GM12878 (cell line): ENCODE data around the gene DNAJC22. TPM values are rescaled to one million over a fixed set of nuclear protein-coding genes. Genes with fewer than 3 reads are reported as not detected.

ENCODE experiments used
- ATAC-seq: fragments of 200-7000 bp; cut with Tn5 transposase; 3 replicates; pipeline ENCODE4 v1.9.1; 2020; ENCODE audit warnings: mild to moderate bottlenecking, moderate library complexity
- BruUV-seq: library from RNA; stranded (reverse); fragments of 400-500 nt; replicated peaks from 2 replicates; lab custom pipeline; 2021; lab: Mats Ljungman, UMichigan
- CTCF ChIA-PET: fragments of 300-600 bp; sonication (Branson Sonifier 250); formaldehyde crosslinking; extraction: SDS; loops from one replicate; lab custom pipeline; 2021; ENCODE audit warnings: inconsistent platforms; lab: Yijun Ruan, JAX
- POLR2A ChIA-PET: fragments of 350-600 bp; formaldehyde crosslinking; extraction: SDS; loops from one replicate; lab custom pipeline; 2021; ENCODE audit warnings: inconsistent platforms; lab: Charles Lee
- RAD21 ChIA-PET: fragments of 300-600 bp; sonication (Branson Sonifier 250); formaldehyde crosslinking; loops from one replicate; lab custom pipeline; 2023; ENCODE audit warnings: antibody characterized with exemption; ENCODE audit not compliant: unreplicated experiment; lab: Charles Lee
- SMC1A ChIA-PET: fragments of 300-600 bp; sonication (Branson Sonifier 250); formaldehyde crosslinking; loops from one replicate; lab custom pipeline; 2023; ENCODE audit not compliant: unreplicated experiment, uncharacterized antibody; lab: Charles Lee
- DNase-seq: peaks from one replicate; pipeline ENCODE4 v3.0.0-alpha.2; 2011; ENCODE audit warnings: low read depth, low spot score
- FAIRE-seq: peaks from 3 replicates; lab custom pipeline; 2011; peaks lifted over from hg19 to GRCh38; lab: Jason Lieb, UNC
- H2AFZ ChIP-seq: 2 replicates; pipeline ENCODE4 v1.6.0; 2011; ENCODE audit warnings: low read depth, low read length, control low read depth; ENCODE audit not compliant: control insufficient read depth
- H3K27ac ChIP-seq: 2 replicates; pipeline ENCODE4 v1.5.1; 2011; ENCODE audit warnings: control low read depth; ENCODE audit not compliant: control insufficient read depth, insufficient read depth
- H3K27me3 ChIP-seq, 2 experiments: replicated peaks in 1 of 2; 2 replicates each; pipeline versions ENCODE4 v1.6.0 to v1.6.1; 2011; ENCODE audit warnings: low read length in 1 of 2; ENCODE audit not compliant: control insufficient read depth in 2 of 2, insufficient read depth in 2 of 2
- H3K36me3 ChIP-seq, 2 experiments: 2 replicates each; pipeline ENCODE4 v1.5.1; 2011; ENCODE audit warnings: low read length in 1 of 2; ENCODE audit not compliant: control insufficient read depth in 2 of 2, insufficient read depth in 2 of 2
- H3K4me1 ChIP-seq: 2 replicates; pipeline ENCODE4 v1.6.1; 2011; ENCODE audit warnings: mild to moderate bottlenecking, low read length, moderate library complexity, mixed read lengths; ENCODE audit not compliant: control insufficient read depth, insufficient read depth
- H3K4me2 ChIP-seq: 2 replicates; pipeline ENCODE4 v1.6.0; 2011; ENCODE audit warnings: control low read depth; ENCODE audit not compliant: control insufficient read depth, insufficient read depth
- H3K4me3 ChIP-seq: fragments of 200-600 bp; sonication (generic); 2 replicates; pipeline ENCODE4 v1.5.1; 2016
- H3K79me2 ChIP-seq: 2 replicates; pipeline ENCODE4 v1.6.0; 2011; ENCODE audit warnings: low read length; ENCODE audit not compliant: control insufficient read depth, insufficient read depth
- H3K9ac ChIP-seq: 2 replicates; pipeline ENCODE4 v1.8.0; 2011; ENCODE audit warnings: low read length, control low read depth, mixed read lengths; ENCODE audit not compliant: control insufficient read depth, insufficient read depth
- H3K9me3 ChIP-seq: replicated peaks from 3 replicates; pipeline ENCODE4 v1.5.1; 2011; ENCODE audit warnings: mild to moderate bottlenecking, low read length; ENCODE audit not compliant: control insufficient read depth, insufficient read depth
- H4K20me1 ChIP-seq: 2 replicates; pipeline ENCODE4 v1.6.0; 2011; ENCODE audit not compliant: control insufficient read depth, insufficient read depth
- BCLAF1 ChIP-seq: fragments of 450-650 bp; IDR thresholded peaks from 2 replicates; pipeline ENCODE4 v1.6.1; 2017; ENCODE audit warnings: antibody characterized with exemption, mild to moderate bottlenecking, moderate library complexity
- CHD2 ChIP-seq: IDR thresholded peaks from 2 replicates; pipeline ENCODE4 v1.6.1; 2011; ENCODE audit warnings: low read depth, low read length, improper control_type of control experiment, borderline replicate concordance
- EED ChIP-seq: sonication (generic); IDR thresholded peaks from 2 replicates; pipeline ENCODE4 v1.6.1; 2016; ENCODE audit warnings: antibody characterized with exemption, low read depth
- FOXK2 ChIP-seq: fragments of 450-650 bp; IDR thresholded peaks from 2 replicates; pipeline ENCODE4 v1.6.1; 2017; ENCODE audit warnings: mild to moderate bottlenecking, moderate library complexity
- HDGF ChIP-seq: fragments of 450-650 bp; IDR thresholded peaks from 2 replicates; pipeline ENCODE4 v1.6.1; 2016; ENCODE audit warnings: antibody characterized with exemption
- NFIC ChIP-seq: IDR thresholded peaks from 2 replicates; pipeline ENCODE4 v1.6.1; 2012; ENCODE audit warnings: low read depth, mild to moderate bottlenecking, inconsistent platforms, low read length, moderate library complexity
- NFXL1 ChIP-seq: fragments of 450-650 bp; IDR thresholded peaks from 2 replicates; pipeline ENCODE4 v1.6.1; 2017; ENCODE audit warnings: antibody characterized with exemption, mild to moderate bottlenecking, borderline replicate concordance
- NR2F1 ChIP-seq: fragments of 450-650 bp; conservative IDR thresholded peaks from 2 replicates; pipeline ENCODE4 v1.6.1; 2017; ENCODE audit warnings: mild to moderate bottlenecking
- SMARCA5 ChIP-seq: fragments of 450-650 bp; IDR thresholded peaks from 2 replicates; pipeline ENCODE4 v1.6.1; 2017; ENCODE audit warnings: mild to moderate bottlenecking
- ZBTB40 ChIP-seq: fragments of 450-650 bp; IDR thresholded peaks from 2 replicates; pipeline ENCODE4 v1.6.1; 2016; ENCODE audit warnings: mild to moderate bottlenecking, moderate library complexity, borderline replicate concordance
- ZNF217 ChIP-seq: fragments of 450-650 bp; IDR thresholded peaks from 2 replicates; pipeline ENCODE4 v1.6.1; 2017; ENCODE audit warnings: antibody characterized with exemption, mild to moderate bottlenecking
- ZNF687 ChIP-seq: fragments of 450-650 bp; IDR thresholded peaks from 2 replicates; pipeline ENCODE4 v1.6.1; 2017; ENCODE audit warnings: mild to moderate bottlenecking, moderate library complexity
- WGBS: methylation state at CpG from one replicate; pipeline ENCODE4 v1.1.6; 2016; ENCODE audit warnings: low lambda C conversion rate; ENCODE audit not compliant: insufficient replicate concordance, insufficient coverage; ENCODE audit errors: missing lambda C conversion rate; 5-methylcytosine and 5-hydroxymethylcytosine counted together
- in situ Hi-C: fragments of 300-500 bp; cut with MboI; formaldehyde crosslinking; loops from 9 replicates; pipeline ENCODE4 v1.14.3; 2018; ENCODE audit warnings: mixed read lengths
- intact Hi-C: fragments of 100-400 bp; cut with micrococcal nuclease; formaldehyde crosslinking; loops from one replicate; pipeline ENCODE4 v1.14.2; 2022; ENCODE audit not compliant: unreplicated experiment
- polyA plus RNA-seq, 11 experiments: library from polyadenylated mRNA; depleted of rRNA in 4 of 11; unstranded in 6 of 11; stranded (reverse) in 5 of 11; fragments of >200 nt; fragmentation: Nextera tagmentation in 4 of 11; fragmentation: Illumina TruSeq in 1 of 11; extraction: Ambion mirVana in 4 of 11; extraction: Trizol in 1 of 11; gene quantifications; 1 replicate in 1 of 11; 2 replicates in 10 of 11; pipeline versions ENCODE4 v1.2.1 to v1.2.3, GENCODE V29; 2011 to 2016; ENCODE audit warnings: inconsistent platforms in 2 of 11, missing spikeins in 2 of 11, low read depth in 1 of 11
- total RNA-seq, 4 experiments: library from RNA; depleted of rRNA in 3 of 4; stranded (reverse); fragments of >200 nt in 3 of 4; fragmentation: Illumina TruSeq in 1 of 4; extraction: Trizol in 1 of 4; gene quantifications; 2 replicates each; pipeline versions ENCODE4 v1.2.1 to v1.2.3, GENCODE V29; 2013 to 2021

The DNAJC22 gene
- total and polyA plus RNA-seq, 10 of the 15 experiments (the other 5 are each of a cell fraction or from before 2014, with no cell fraction given), result 0.06 to 0.61 (median 0.13) TPM; not detected in 3

- Histone ChIP-seq H3K9me3 (no peaks in the 10 kb centered on the region), H3K27ac (peak overlapping the region; percentile 87), H3K9ac (peak overlapping the region; percentile 94), H3K79me2 (peaks cover 10% of the 10 kb centered on the region), H4K20me1 (no peaks in the 10 kb centered on the region), H2AFZ (peak overlapping the region; percentile 95), H3K27me3 (no peaks in the 10 kb centered on the region), H3K4me3 (peak overlapping the region; percentile 95), H3K4me1 (peaks cover 9% of the 10 kb centered on the region), H3K36me3 (peaks cover 2 to 4% of the 10 kb centered on the region in 2 experiments; a peak in 3 of 4 replicates), H3K4me2 (peak overlapping the region; percentile 93)
- CTCF ChIA-PET, result interaction anchor here (0.8 to 5.5 kb wide), 11 partner anchors 8 to 470 kb away, joined by 3 to 37 read pairs (median 9); partner anchors contain the start of gene DNAJC22
- ATAC-seq, result no peak; the same call in 2 of the 3 replicates
- no peak for DNase-seq
- POLR2A ChIA-PET, result interaction anchor here (0.8 to 1.8 kb wide), 10 partner anchors 8 to 340 kb away, joined by 3 to 10 read pairs (median 4); partner anchors contain the start of genes PRPH, SPATS2 and TUBA1B
- intact Hi-C loops (no loop called here), in situ Hi-C loops (no loop called here)
- WGBS, result 9% methylated on average over 19 of the region's 19 CpGs
- BruUV-seq, result TSS peak; percentile 90
- SMC1A ChIA-PET, result interaction anchor here (1.1 to 2.0 kb wide), 7 partner anchors 8 to 35 kb away, joined by 3 to 10 read pairs (median 4); partner anchors contain the start of gene DNAJC22
- RAD21 ChIA-PET, result interaction anchor here (0.5 to 2.2 kb wide), 11 partner anchors 8 to 418 kb away, joined by 3 to 15 read pairs (median 3); partner anchors contain the start of genes SPATS2, TMBIM6 and TUBA1C
- FAIRE-seq, result no peak
- TF ChIP-seq NR2F1 (no peak), FOXK2 (no peak), CHD2 (no peak), EED (no peak), NFXL1 (no peak), SMARCA5 (no peak), BCLAF1 (no peak), NFIC (no peak), ZBTB40 (no peak), ZNF217 (no peak), HDGF (no peak), ZNF687 (no peak)
Measured at GRCh38 chr12:49323524-49324097, 23.1 kb upstream of the DNAJC22 start.
